K562 (cell line): ENCODE data around the gene CAPN13. TPM values are rescaled to one million over a fixed set of nuclear protein-coding genes. Genes with fewer than 3 reads are reported as not detected.

ENCODE experiments used
- ATAC-seq: fragments of 200-7000 bp; cut with Tn5 transposase; 3 replicates; pipeline ENCODE4 v1.9.1; 2020; ENCODE audit warnings: moderate library complexity
- BruUV-seq: library from RNA; stranded (reverse); fragments of 400-500 nt; replicated peaks from 2 replicates; lab custom pipeline; 2021; lab: Mats Ljungman, UMichigan
- CTCF ChIA-PET: fragments of 300-600 bp; formaldehyde crosslinking; extraction: SDS; loops from one replicate; lab custom pipeline; 2021; ENCODE audit warnings: low intra/inter-chr PET ratio; lab: Yijun Ruan, JAX
- POLR2A ChIA-PET: fragments of 300-600, 350-650 bp; sonication (Branson Sonifier 250); formaldehyde crosslinking; extraction: SDS; loops from one replicate; lab custom pipeline; 2021; ENCODE audit warnings: antibody characterized with exemption, inconsistent platforms; lab: Yijun Ruan, JAX
- DNase-seq, 4 experiments: peaks; one replicate each; pipeline versions ENCODE4 v3.0.0 to v3.0.0-alpha.2; 2011 to 2018; ENCODE audit warnings: low spot score in 3 of 4, mixed read lengths in 3 of 4; ENCODE audit errors: extremely low read depth in 1 of 4
- FAIRE-seq: peaks from 2 replicates; lab custom pipeline; 2011; peaks lifted over from hg19 to GRCh38; lab: Jason Lieb, UNC
- H2AFZ ChIP-seq: 2 replicates; pipeline ENCODE4 v1.6.0; 2011; ENCODE audit warnings: low read depth, low read length, control low read depth, inconsistent platforms
- H3K27ac ChIP-seq: fragments of 200-600 bp; 3 replicates; pipeline ENCODE4 v1.8.0; 2011; ENCODE audit warnings: low read depth, mild to moderate bottlenecking, control low read depth, inconsistent platforms, low read length, moderate library complexity, mixed read lengths; ENCODE audit errors: extremely low read depth
- H3K27me3 ChIP-seq, 2 experiments: fragments of 300-600 bp in 1 of 2; 2 replicates in 1 of 2; 3 replicates in 1 of 2; pipeline versions ENCODE4 v1.6.0 to v1.8.0; 2011; ENCODE audit warnings: inconsistent platforms in 2 of 2, low read length in 2 of 2, mild to moderate bottlenecking in 1 of 2, mixed read lengths in 1 of 2, moderate library complexity in 1 of 2; ENCODE audit not compliant: control insufficient read depth in 2 of 2, insufficient read depth in 2 of 2
- H3K36me3 ChIP-seq: fragments of 300-600 bp; 3 replicates; pipeline ENCODE4 v1.8.0; 2011; ENCODE audit warnings: mild to moderate bottlenecking, low read length, inconsistent platforms; ENCODE audit not compliant: control insufficient read depth, insufficient read depth
- H3K4me1 ChIP-seq, 2 experiments: fragments of 200-600 bp in 1 of 2; replicated peaks in 1 of 2; 2 replicates in 1 of 2; 3 replicates in 1 of 2; pipeline versions ENCODE4 v1.5.1 to v1.8.0; 2011; ENCODE audit warnings: inconsistent platforms in 2 of 2, low read length in 2 of 2, mild to moderate bottlenecking in 1 of 2, mixed read lengths in 1 of 2, moderate library complexity in 1 of 2; ENCODE audit not compliant: control insufficient read depth in 2 of 2, insufficient read depth in 2 of 2
- H3K4me2 ChIP-seq: 2 replicates; pipeline ENCODE4 v1.6.1; 2011; ENCODE audit warnings: low read length, control low read depth, inconsistent platforms, mixed read lengths; ENCODE audit not compliant: insufficient read depth
- H3K4me3 ChIP-seq: fragments of 200-600 bp; sonication (generic), shearing (Covaris generic); 2 replicates; pipeline ENCODE4 v1.5.1; 2016; ENCODE audit warnings: control low read depth, inconsistent platforms
- H3K79me2 ChIP-seq: fragments of 200-600 bp; 3 replicates; pipeline ENCODE4 v1.8.0; 2011; ENCODE audit warnings: low read length, inconsistent platforms; ENCODE audit not compliant: control insufficient read depth, insufficient read depth
- H3K9ac ChIP-seq, 2 experiments: 2 replicates each; pipeline versions ENCODE4 v1.6.0 to v1.6.1; 2011; ENCODE audit warnings: low read depth in 2 of 2, low read length in 2 of 2, control low read depth in 1 of 2, inconsistent platforms in 1 of 2, mild to moderate bottlenecking in 1 of 2, mixed read lengths in 1 of 2; ENCODE audit not compliant: insufficient read depth in 1 of 2
- H3K9me1 ChIP-seq: one replicate; pipeline ENCODE4 v1.6.0; 2011; ENCODE audit warnings: inconsistent platforms, mild to moderate bottlenecking, low read length, moderate library complexity; ENCODE audit not compliant: control insufficient read depth, insufficient read depth
- H3K9me3 ChIP-seq: replicated peaks from 2 replicates; pipeline ENCODE4 v1.5.1; 2011; ENCODE audit warnings: low read depth, low read length, inconsistent platforms; ENCODE audit not compliant: control insufficient read depth, insufficient read depth
- H4K20me1 ChIP-seq: replicated peaks from 2 replicates; pipeline ENCODE4 v1.6.1; 2011; ENCODE audit warnings: low read length, inconsistent platforms, mixed read lengths; ENCODE audit not compliant: control insufficient read depth, insufficient read depth
- CUX1 ChIP-seq: fragments of 200-800 bp; sonication (Bioruptor generic); IDR thresholded peaks from 2 replicates; pipeline ENCODE4 v1.6.1; 2016; ENCODE audit warnings: missing genetic modification characterization, missing compliant biosample characterization
- E2F6 ChIP-seq, 2 experiments: IDR thresholded peaks; 2 replicates each; pipeline ENCODE4 v1.6.1; 2011; ENCODE audit warnings: borderline replicate concordance in 1 of 2, control low read depth in 1 of 2, low read depth in 1 of 2, low read length in 1 of 2, mild to moderate bottlenecking in 1 of 2, mixed read lengths in 1 of 2, moderate library complexity in 1 of 2; ENCODE audit not compliant: insufficient read depth in 1 of 2, insufficient read length in 1 of 2, poor library complexity in 1 of 2, severe bottlenecking in 1 of 2; ENCODE audit errors: extremely low read depth in 1 of 2
- ETV6 ChIP-seq, 3 experiments: fragments of 150-350 bp in 1 of 3; sonication (generic) in 1 of 3; formaldehyde crosslinking in 1 of 3; IDR thresholded peaks; 2 replicates each; pipeline versions ENCODE4 v1.6.1 to v1.8.0; 2014 to 2022; ENCODE audit warnings: borderline replicate concordance in 2 of 3, low read depth in 2 of 3, antibody characterized with exemption in 1 of 3, low read length in 1 of 3, mild to moderate bottlenecking in 1 of 3, missing genetic modification reagents in 1 of 3
- HDAC2 ChIP-seq: fragments of 450-650 bp; IDR thresholded peaks from 2 replicates; pipeline ENCODE4 v1.6.1; 2016; ENCODE audit warnings: mild to moderate bottlenecking
- STAT6 ChIP-seq: sonication (generic); formaldehyde crosslinking; IDR thresholded peaks from 2 replicates; pipeline ENCODE4 v1.8.1; 2023; ENCODE audit warnings: mild to moderate bottlenecking, missing genetic modification reagents
- TCF7 ChIP-seq: sonication (generic); IDR thresholded peaks from 2 replicates; pipeline ENCODE4 v1.6.1; 2016; ENCODE audit warnings: antibody characterized with exemption, borderline replicate concordance
- ZBTB49 ChIP-seq: sonication (generic); formaldehyde crosslinking; IDR thresholded peaks from 2 replicates; pipeline ENCODE4 v1.8.0; 2022; ENCODE audit warnings: missing genetic modification reagents, mild to moderate bottlenecking, borderline replicate concordance
- ZNF143 ChIP-seq: sonication (generic); formaldehyde crosslinking; IDR thresholded peaks from 2 replicates; pipeline ENCODE4 v1.9.0; 2022; ENCODE audit warnings: mild to moderate bottlenecking, missing genetic modification reagents
- ZNF589 ChIP-seq: fragments of 200-800 bp; sonication (Bioruptor generic); IDR thresholded peaks from 2 replicates; pipeline ENCODE4 v1.6.1; 2016; ENCODE audit warnings: low read depth, missing genetic modification characterization, missing compliant biosample characterization
- WGBS: fragments of 100-300 bp; shearing (Covaris generic); methylation state at CpG from one replicate; pipeline ENCODE4 v1.1.6; 2016; ENCODE audit warnings: low coverage, mixed read lengths; ENCODE audit not compliant: insufficient coverage; ENCODE audit errors: missing lambda C conversion rate; 5-methylcytosine and 5-hydroxymethylcytosine counted together
- in situ Hi-C: fragments of 300-500 bp; cut with MboI; formaldehyde crosslinking; loops from 4 replicates; pipeline ENCODE4 v1.15.0; 2018; ENCODE audit warnings: inconsistent platforms, mixed read lengths
- intact Hi-C: fragments of 100-400 bp; cut with micrococcal nuclease; formaldehyde crosslinking; loops from 2 replicates; pipeline ENCODE4 v1.14.2; 2022
- polyA plus RNA-seq, 8 experiments: library from polyadenylated mRNA; depleted of rRNA in 4 of 8; stranded (reverse) in 5 of 8; unstranded in 3 of 8; fragments of >200 nt; fragmentation: Nextera tagmentation in 2 of 8; fragmentation: Illumina TruSeq in 1 of 8; extraction: Ambion mirVana in 2 of 8; extraction: Trizol in 1 of 8; gene quantifications; 2 replicates each; pipeline versions ENCODE4 v1.2.1 to v1.2.3, GENCODE V29; 2011 to 2014; ENCODE audit warnings: inconsistent platforms in 1 of 8, missing spikeins in 1 of 8
- total RNA-seq, 7 experiments: library from RNA; depleted of rRNA in 6 of 7; stranded (reverse); fragments of >200 nt in 6 of 7; fragmentation: Illumina TruSeq in 2 of 7; extraction: Trizol in 2 of 7; gene quantifications; 2 replicates each; pipeline versions ENCODE4 v1.2.1 to v1.2.3, GENCODE V29; 2011 to 2021; ENCODE audit warnings: low replicate concordance in 1 of 7

CAPN13 gene
- total and polyA plus RNA-seq, 9 of the 15 experiments (the other 6 are each of a cell fraction or from before 2014, with no cell fraction given), result not detected

- no TSS peak for BruUV-seq
- intact Hi-C loops, result no loop called here
- Histone ChIP-seq H3K79me2 (no peaks in the 10 kb centered on the region), H3K4me3 (no peak overlapping the region), H3K9me3 (no peaks in the 10 kb centered on the region), H3K4me1 (no peaks in the 10 kb centered on the region), H3K9ac (no peak overlapping the region), H3K27me3 (peaks cover 0 to 13% of the 10 kb centered on the region in 2 experiments; a peak in 2 of 5 replicates), H2AFZ (no peak overlapping the region), H3K9me1 (no peaks in the 10 kb centered on the region), H3K36me3 (no peaks in the 10 kb centered on the region), H3K4me2 (no peak overlapping the region), H4K20me1 (no peaks in the 10 kb centered on the region), H3K27ac (no peak overlapping the region)
- ATAC-seq (no peak), DNase-seq (no peak), FAIRE-seq (no peak)
- 0% methylated on average over 3 of the region's 3 CpGs for WGBS
- ChIA-PET CTCF (no interaction called here), POLR2A (no interaction called here)
- in situ Hi-C loops, result no loop called here
- no peak for TF ChIP-seq CUX1 (CRISPR knock-in tag)
- TF ChIP-seq ZNF589 (CRISPR knock-in tag), result no peak
- TF ChIP-seq TCF7, result no peak
- no peak for TF ChIP-seq ZNF143 (CRISPR knock-in tag)
- TF ChIP-seq STAT6 (CRISPR knock-in tag), result no peak
- no peak for TF ChIP-seq ETV6 (IDR thresholded peaks at IDR 0.05; ENCODE audit: borderline replicate concordance in 1 of 2, low read depth in 2 of 2, low read length in 1 of 2)
- no peak for TF ChIP-seq ETV6 (CRISPR knock-in tag; IDR thresholded peaks at IDR 0.05; ENCODE audit: borderline replicate concordance)
- no peak for TF ChIP-seq HDAC2
- no peak for TF ChIP-seq ZBTB49
- TF ChIP-seq E2F6 (IDR thresholded peaks at IDR 0.05; ENCODE audit: borderline replicate concordance in 1 of 2, extremely low read depth in 1 of 2, insufficient read depth in 1 of 2, insufficient read length in 1 of 2, low read depth in 1 of 2, low read length in 1 of 2, poor library complexity in 1 of 2, severe bottlenecking in 1 of 2), result no peak
These were observed 22.6 kb downstream of the CAPN13 start for GRCh38 chr2:30784682-30785081.
